Neural cell (in vitro differentiated cells): ENCODE measurements around the gene KRTAP12-2.

Experiments used
- EP300 ChIP-seq: fragments of 450-650 bp; conservative IDR thresholded peaks from 2 replicates; pipeline ENCODE4 v1.6.1; 2014; ENCODE audit warnings: antibody characterized with exemption, mild to moderate bottlenecking, moderate library complexity; ENCODE audit not compliant: poor library complexity, severe bottlenecking
- EZH2 ChIP-seq: fragments of 200-600, 300-800 bp; shearing (Covaris generic), sonication (generic); IDR thresholded peaks from 2 replicates; pipeline ENCODE4 v1.6.1; 2014; ENCODE audit warnings: antibody characterized with exemption, low read length, borderline replicate concordance, mild to moderate bottlenecking; ENCODE audit not compliant: insufficient read depth, poor library complexity, severe bottlenecking
- POLR2AphosphoS5 ChIP-seq: IDR thresholded peaks from 2 replicates; pipeline ENCODE4 v1.6.1; 2012
- RAD21 ChIP-seq: fragments of 450-650 bp; conservative IDR thresholded peaks from 2 replicates; pipeline ENCODE4 v1.6.1; 2014; ENCODE audit warnings: antibody characterized with exemption, mild to moderate bottlenecking, moderate library complexity
- SMC3 ChIP-seq: fragments of 450-650 bp; conservative IDR thresholded peaks from 2 replicates; pipeline ENCODE4 v1.6.1; 2014; ENCODE audit warnings: antibody characterized with exemption, mild to moderate bottlenecking, moderate library complexity; ENCODE audit not compliant: poor library complexity
- TAF1 ChIP-seq: IDR thresholded peaks from 2 replicates; pipeline ENCODE4 v1.6.1; 2012; ENCODE audit warnings: low read depth
- TF ChIP-seq, protein P1 (sequence below): fragments of 450-650 bp; IDR thresholded peaks from 2 replicates; pipeline ENCODE4 v1.5.1; 2014; ENCODE audit warnings: antibody characterized with exemption, mild to moderate bottlenecking, moderate library complexity; ENCODE audit not compliant: poor library complexity, severe bottlenecking
- TF ChIP-seq, protein P2 (sequence below): IDR thresholded peaks from 2 replicates; pipeline ENCODE4 v1.6.1; 2012; ENCODE audit warnings: borderline replicate concordance

DNA sequence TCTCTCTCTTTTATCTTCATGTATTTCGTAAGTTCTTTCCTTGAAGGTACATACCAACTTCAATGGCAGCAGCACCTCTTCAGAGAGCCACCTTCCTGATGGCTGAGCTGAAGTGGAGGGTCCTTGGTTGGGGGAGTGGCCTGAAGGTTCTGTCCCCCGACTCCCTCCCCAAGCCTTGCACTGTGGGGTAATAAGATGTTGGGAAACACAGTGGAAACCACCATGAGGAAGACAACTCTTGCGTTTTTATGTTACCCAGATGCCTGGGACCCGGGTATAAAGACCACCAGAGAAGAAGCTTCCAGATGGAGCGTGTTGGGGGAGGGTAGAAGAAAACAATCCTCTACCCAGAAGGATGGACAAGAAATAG lies 8.2 kb downstream of the KRTAP12-2 start:
- TF ChIP-seq, protein P1, sequence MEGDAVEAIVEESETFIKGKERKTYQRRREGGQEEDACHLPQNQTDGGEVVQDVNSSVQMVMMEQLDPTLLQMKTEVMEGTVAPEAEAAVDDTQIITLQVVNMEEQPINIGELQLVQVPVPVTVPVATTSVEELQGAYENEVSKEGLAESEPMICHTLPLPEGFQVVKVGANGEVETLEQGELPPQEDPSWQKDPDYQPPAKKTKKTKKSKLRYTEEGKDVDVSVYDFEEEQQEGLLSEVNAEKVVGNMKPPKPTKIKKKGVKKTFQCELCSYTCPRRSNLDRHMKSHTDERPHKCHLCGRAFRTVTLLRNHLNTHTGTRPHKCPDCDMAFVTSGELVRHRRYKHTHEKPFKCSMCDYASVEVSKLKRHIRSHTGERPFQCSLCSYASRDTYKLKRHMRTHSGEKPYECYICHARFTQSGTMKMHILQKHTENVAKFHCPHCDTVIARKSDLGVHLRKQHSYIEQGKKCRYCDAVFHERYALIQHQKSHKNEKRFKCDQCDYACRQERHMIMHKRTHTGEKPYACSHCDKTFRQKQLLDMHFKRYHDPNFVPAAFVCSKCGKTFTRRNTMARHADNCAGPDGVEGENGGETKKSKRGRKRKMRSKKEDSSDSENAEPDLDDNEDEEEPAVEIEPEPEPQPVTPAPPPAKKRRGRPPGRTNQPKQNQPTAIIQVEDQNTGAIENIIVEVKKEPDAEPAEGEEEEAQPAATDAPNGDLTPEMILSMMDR, result no peak
- TF ChIP-seq EP300 (no peak), EZH2 (no peak), POLR2AphosphoS5 (no peak), RAD21 (no peak), SMC3 (no peak), TAF1 (no peak)
- TF ChIP-seq, protein P2, sequence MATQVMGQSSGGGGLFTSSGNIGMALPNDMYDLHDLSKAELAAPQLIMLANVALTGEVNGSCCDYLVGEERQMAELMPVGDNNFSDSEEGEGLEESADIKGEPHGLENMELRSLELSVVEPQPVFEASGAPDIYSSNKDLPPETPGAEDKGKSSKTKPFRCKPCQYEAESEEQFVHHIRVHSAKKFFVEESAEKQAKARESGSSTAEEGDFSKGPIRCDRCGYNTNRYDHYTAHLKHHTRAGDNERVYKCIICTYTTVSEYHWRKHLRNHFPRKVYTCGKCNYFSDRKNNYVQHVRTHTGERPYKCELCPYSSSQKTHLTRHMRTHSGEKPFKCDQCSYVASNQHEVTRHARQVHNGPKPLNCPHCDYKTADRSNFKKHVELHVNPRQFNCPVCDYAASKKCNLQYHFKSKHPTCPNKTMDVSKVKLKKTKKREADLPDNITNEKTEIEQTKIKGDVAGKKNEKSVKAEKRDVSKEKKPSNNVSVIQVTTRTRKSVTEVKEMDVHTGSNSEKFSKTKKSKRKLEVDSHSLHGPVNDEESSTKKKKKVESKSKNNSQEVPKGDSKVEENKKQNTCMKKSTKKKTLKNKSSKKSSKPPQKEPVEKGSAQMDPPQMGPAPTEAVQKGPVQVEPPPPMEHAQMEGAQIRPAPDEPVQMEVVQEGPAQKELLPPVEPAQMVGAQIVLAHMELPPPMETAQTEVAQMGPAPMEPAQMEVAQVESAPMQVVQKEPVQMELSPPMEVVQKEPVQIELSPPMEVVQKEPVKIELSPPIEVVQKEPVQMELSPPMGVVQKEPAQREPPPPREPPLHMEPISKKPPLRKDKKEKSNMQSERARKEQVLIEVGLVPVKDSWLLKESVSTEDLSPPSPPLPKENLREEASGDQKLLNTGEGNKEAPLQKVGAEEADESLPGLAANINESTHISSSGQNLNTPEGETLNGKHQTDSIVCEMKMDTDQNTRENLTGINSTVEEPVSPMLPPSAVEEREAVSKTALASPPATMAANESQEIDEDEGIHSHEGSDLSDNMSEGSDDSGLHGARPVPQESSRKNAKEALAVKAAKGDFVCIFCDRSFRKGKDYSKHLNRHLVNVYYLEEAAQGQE, result no peak
